ENCODE measurements around the gene DSCAM.
A peak's percentile ranks its signal among the peaks of the same experiment; 100 is the strongest.

DSCAM gene

GRCh38 chr21:40021558-40022351 is 825.2 kb downstream of the DSCAM start:
- DNase-seq: no peak

GRCh38 chr21:40020651-40021050 is 826.3 kb downstream of the DSCAM start:
- no peak for DNase-seq

GRCh38 chr21:40018871-40019475 is 828.0 kb downstream of the DSCAM start:
- no peak for DNase-seq

GRCh38 chr21:40016667-40017066 is 830.3 kb downstream of the DSCAM start:
- DNase-seq: no peak

GRCh38 chr21:40016234-40016633 is 830.7 kb downstream of the DSCAM start:
- no peak for DNase-seq

- DNase-seq: no peak
Observed at GRCh38 chr21:40015818-40016217, 831.1 kb downstream of the DSCAM start.

- no peak for DNase-seq
Observed at GRCh38 chr21:40014394-40014793, 832.6 kb downstream of the DSCAM start.

- DNase-seq: no peak
Observed at GRCh38 chr21:40013001-40013735, 833.8 kb downstream of the DSCAM start.

GRCh38 chr21:40011371-40011770 is 835.6 kb downstream of the DSCAM start:
- no peak for DNase-seq

- no peak for DNase-seq
Observed at GRCh38 chr21:40002978-40003377, 844.0 kb downstream of the DSCAM start.

- no peak for DNase-seq
Observed at GRCh38 chr21:39984286-39984991, 862.5 kb downstream of the DSCAM start.

- DNase-seq: no peak
Observed at GRCh38 chr21:39980241-39980820, 866.6 kb downstream of the DSCAM start.

GRCh38 chr21:39979321-39979720 is 867.6 kb downstream of the DSCAM start:
- no peak for DNase-seq

GRCh38 chr21:39976800-39977199 is 870.2 kb downstream of the DSCAM start:
- no peak for DNase-seq

GRCh38 chr21:39972976-39973770 is 873.8 kb downstream of the DSCAM start:
- no peak for DNase-seq

- peak; percentile 7 for DNase-seq
Observed at GRCh38 chr21:39972471-39972870, 874.5 kb downstream of the DSCAM start.

- no peak for DNase-seq
Observed at GRCh38 chr21:39971956-39972355, 875.0 kb downstream of the DSCAM start.

GRCh38 chr21:39969691-39970364 is 877.1 kb downstream of the DSCAM start:
- DNase-seq: no peak

GRCh38 chr21:39968010-39968409 is 878.9 kb downstream of the DSCAM start:
- DNase-seq: no peak

- no peak for DNase-seq
Observed at GRCh38 chr21:39966786-39967185, 880.2 kb downstream of the DSCAM start.

- no peak for DNase-seq
Observed at GRCh38 chr21:39965026-39965425, 881.9 kb downstream of the DSCAM start.

Measured in NCI-H510A treated with DMSO at 0.1 percent for 48 hours (cell line).